HepG2 (cell line): ENCODE results near the gene CTNND1. TPM values are rescaled to one million over a fixed set of nuclear protein-coding genes. Genes with fewer than 3 reads are reported as not detected.

Experiments
- ATF7-NPFF ChIP-seq: sonication (generic); formaldehyde crosslinking; IDR thresholded peaks from 2 replicates; pipeline ENCODE4 v1.8.1; 2023; ENCODE audit warnings: mild to moderate bottlenecking, low read depth, missing genetic modification reagents, moderate library complexity
- BRF2 ChIP-seq: sonication (generic); formaldehyde crosslinking; IDR thresholded peaks from 2 replicates; pipeline ENCODE4 v1.8.1; 2022; ENCODE audit warnings: mild to moderate bottlenecking, missing genetic modification reagents
- DBP ChIP-seq: sonication (generic); formaldehyde crosslinking; IDR thresholded peaks from 2 replicates; pipeline ENCODE4 v1.4.0; 2020; ENCODE audit warnings: missing genetic modification reagents; ENCODE audit errors: not compliant biosample characterization
- ESRRA ChIP-seq: sonication (generic); formaldehyde crosslinking; IDR thresholded peaks from 2 replicates; pipeline ENCODE4 v1.5.1; 2020; ENCODE audit warnings: mild to moderate bottlenecking, low read depth, missing genetic modification reagents
- HDAC1 ChIP-seq: sonication (generic); formaldehyde crosslinking; IDR thresholded peaks from 2 replicates; pipeline ENCODE4 v1.5.1; 2020; ENCODE audit warnings: mild to moderate bottlenecking, missing genetic modification reagents
- MTF1 ChIP-seq: sonication (generic); formaldehyde crosslinking; IDR thresholded peaks from 2 replicates; pipeline ENCODE4 v1.5.0; 2020; ENCODE audit warnings: missing genetic modification reagents
- MYNN ChIP-seq: sonication (generic); formaldehyde crosslinking; IDR thresholded peaks from 2 replicates; pipeline ENCODE4 v1.4.0; 2020; ENCODE audit warnings: mild to moderate bottlenecking, low read depth, missing genetic modification reagents
- NFRKB ChIP-seq: fragments of 450-650 bp; IDR thresholded peaks from 2 replicates; pipeline ENCODE4 v1.6.1; 2017
- NR2F6 ChIP-seq, 2 experiments: IDR thresholded peaks; 2 replicates each; pipeline ENCODE4 v1.6.1; 2016; ENCODE audit warnings: antibody characterized with exemption in 1 of 2, mild to moderate bottlenecking in 1 of 2
- RBFOX2 ChIP-seq: fragments of 200-400 bp; formaldehyde crosslinking; IDR thresholded peaks from 2 replicates; pipeline ENCODE4 v1.6.1; 2017; ENCODE audit warnings: low read depth, mild to moderate bottlenecking, low read length
- RORA ChIP-seq: sonication (generic); formaldehyde crosslinking; IDR thresholded peaks from 2 replicates; pipeline ENCODE4 v1.5.0; 2020; ENCODE audit warnings: mild to moderate bottlenecking, missing genetic modification reagents, moderate library complexity
- SMARCE1 ChIP-seq: fragments of 450-650 bp; IDR thresholded peaks from 2 replicates; pipeline ENCODE4 v1.6.1; 2017; ENCODE audit warnings: borderline replicate concordance
- TCF7L2 ChIP-seq: IDR thresholded peaks from 2 replicates; pipeline ENCODE4 v1.6.1; 2011; ENCODE audit warnings: mild to moderate bottlenecking, low read depth, low read length, moderate library complexity
- ZBTB10 ChIP-seq: sonication (generic); formaldehyde crosslinking; IDR thresholded peaks from 2 replicates; pipeline ENCODE4 v1.4.0; 2020; ENCODE audit warnings: missing genetic modification reagents, borderline replicate concordance
- ZBTB3 ChIP-seq: sonication (generic); formaldehyde crosslinking; IDR thresholded peaks from 2 replicates; pipeline ENCODE4 v1.4.0; 2020; ENCODE audit warnings: low read depth, mild to moderate bottlenecking, moderate library complexity, missing genetic modification reagents, borderline replicate concordance
- ZFP36L1 ChIP-seq: sonication (generic); formaldehyde crosslinking; IDR thresholded peaks from 2 replicates; pipeline ENCODE4 v1.8.0; 2022; ENCODE audit warnings: mild to moderate bottlenecking, missing genetic modification reagents, moderate library complexity
- ZNF282 ChIP-seq: fragments of 450-650 bp; IDR thresholded peaks from 2 replicates; pipeline ENCODE4 v1.6.1; 2018; ENCODE audit not compliant: partially characterized antibody
- ZNF33A ChIP-seq: sonication (generic); formaldehyde crosslinking; IDR thresholded peaks from 2 replicates; pipeline ENCODE4 v1.5.1; 2020; ENCODE audit warnings: missing genetic modification reagents, mild to moderate bottlenecking, moderate library complexity, borderline replicate concordance
- ZNF383 ChIP-seq: sonication (generic); formaldehyde crosslinking; IDR thresholded peaks from 2 replicates; pipeline ENCODE4 v1.4.0; 2020; ENCODE audit warnings: missing genetic modification reagents, mild to moderate bottlenecking, borderline replicate concordance
- ZNF720 ChIP-seq: sonication (generic); formaldehyde crosslinking; IDR thresholded peaks from 2 replicates; pipeline ENCODE4 v1.4.0; 2020; ENCODE audit warnings: missing genetic modification reagents
- ZNF768 ChIP-seq: sonication (generic); formaldehyde crosslinking; IDR thresholded peaks from 2 replicates; pipeline ENCODE4 v1.4.0; 2020; ENCODE audit warnings: missing genetic modification reagents
- ZNF782 ChIP-seq: sonication (generic); formaldehyde crosslinking; IDR thresholded peaks from 2 replicates; pipeline ENCODE4 v1.4.0; 2020; ENCODE audit warnings: missing genetic modification reagents, mild to moderate bottlenecking, borderline replicate concordance
- ZNF878 ChIP-seq: sonication (generic); formaldehyde crosslinking; IDR thresholded peaks from 2 replicates; pipeline ENCODE4 v1.8.1; 2023; ENCODE audit warnings: mild to moderate bottlenecking, missing genetic modification reagents, moderate library complexity
- ZSCAN25 ChIP-seq: sonication (generic); formaldehyde crosslinking; IDR thresholded peaks from 2 replicates; pipeline ENCODE4 v1.8.0; 2022; ENCODE audit warnings: mild to moderate bottlenecking, missing genetic modification reagents
- polyA plus RNA-seq, 8 experiments: library from polyadenylated mRNA; depleted of rRNA in 3 of 8; stranded (reverse) in 7 of 8; unstranded in 1 of 8; fragments of >200 nt; fragmentation: Illumina TruSeq in 4 of 8; extraction: Trizol in 4 of 8; gene quantifications; 2 replicates each; pipeline versions ENCODE4 v1.2.1 to v1.2.3, GENCODE V29; 2011 to 2016; ENCODE audit warnings: low read depth in 4 of 8, missing spikeins in 1 of 8, mixed read lengths in 1 of 8; ENCODE audit not compliant: insufficient read depth in 1 of 8
- total RNA-seq, 5 experiments: library from RNA; depleted of rRNA; stranded (reverse); fragments of >200 nt; fragmentation: Illumina TruSeq; extraction: Trizol; gene quantifications; 2 replicates each; pipeline ENCODE4 v1.2.3, GENCODE V29; 2016; ENCODE audit warnings: low read depth in 1 of 5

CTNND1 gene
- total and polyA plus RNA-seq, 2 of the 13 experiments (the other 11 are each of a cell fraction or from before 2014, with no cell fraction given), result 117 to 128 TPM

- no peak for TF ChIP-seq ZBTB10 (CRISPR knock-in tag)
- TF ChIP-seq ZNF782 (CRISPR knock-in tag), result no peak
- peak; percentile 43; the same call in 1 of the 2 replicates for TF ChIP-seq ZNF768 (CRISPR knock-in tag)
- TF ChIP-seq ZBTB3, result no peak
- TF ChIP-seq ZNF282, result no peak
- no peak for TF ChIP-seq DBP (CRISPR knock-in tag)
- no peak for TF ChIP-seq NFRKB
- TF ChIP-seq MYNN (CRISPR knock-in tag), result no peak
- TF ChIP-seq HDAC1 (CRISPR knock-in tag), result peak; percentile 88
- no peak for TF ChIP-seq ESRRA (CRISPR knock-in tag)
- TF ChIP-seq BRF2 (CRISPR knock-in tag), result no peak
- no peak for TF ChIP-seq RORA (CRISPR knock-in tag)
- no peak for TF ChIP-seq ZNF33A
- TF ChIP-seq ZSCAN25, result peak; percentile 41; the same call in 1 of the 2 replicates
- no peak for TF ChIP-seq TCF7L2
- TF ChIP-seq SMARCE1, result no peak
- no peak for TF ChIP-seq ZNF383
- peak; percentile 52; the same call in 1 of the 2 replicates for TF ChIP-seq ZFP36L1 (CRISPR knock-in tag)
- peak; percentile 60; the same call in 1 of the 2 replicates for TF ChIP-seq ZNF878
- no peak for TF ChIP-seq ATF7-NPFF
- no peak for TF ChIP-seq ZNF720 (CRISPR knock-in tag)
- TF ChIP-seq RBFOX2, result peak; percentile 92
- TF ChIP-seq MTF1 (CRISPR knock-in tag), result no peak
- no peak for TF ChIP-seq NR2F6 (IDR thresholded peaks at IDR 0.05)
- peak; percentile 55; the same call in 1 of the 2 replicates for TF ChIP-seq NR2F6 (CRISPR knock-in tag; IDR thresholded peaks at IDR 0.05)
Observed at GRCh38 chr11:57741132-57742086, 20.2 kb upstream of the CTNND1 start, which contains the start of gene SELENOH (continued).
